Omental fat pad (tissue), 4 donors: ENCODE data around the gene REV3L. TPM values are rescaled to one million over a fixed set of nuclear protein-coding genes. Genes with fewer than 3 reads are reported as not detected.

ENCODE experiments used
- ATAC-seq: fragments of 150-250 bp; one replicate; pipeline ENCODE4 v1.9.1; 2016; ENCODE audit warnings: mild to moderate bottlenecking, moderate library complexity; ENCODE audit not compliant: low FRiP score
- DNase-seq: peaks from one replicate; pipeline ENCODE4 v3.0.0-alpha.2; 2019; ENCODE audit warnings: low spot score
- total RNA-seq, 4 donors: library from RNA; depleted of rRNA; stranded (reverse); fragments of >200 nt; gene quantifications; one replicate each; pipeline ENCODE4 v1.1.0, GENCODE V29; 2016
- TF ChIP-seq, protein P1 (sequence below), 3 donors: fragments of 450-650 bp; IDR thresholded peaks; one replicate each; pipeline ENCODE4 v1.5.1; 2016 to 2017; ENCODE audit warnings: antibody characterized with exemption in 3 of 3, mild to moderate bottlenecking in 3 of 3, moderate library complexity in 2 of 3

The REV3L gene
- total RNA-seq, 4 donors from 2014 or later = 55.5 to 111 (median 63.2) TPM

DNA sequence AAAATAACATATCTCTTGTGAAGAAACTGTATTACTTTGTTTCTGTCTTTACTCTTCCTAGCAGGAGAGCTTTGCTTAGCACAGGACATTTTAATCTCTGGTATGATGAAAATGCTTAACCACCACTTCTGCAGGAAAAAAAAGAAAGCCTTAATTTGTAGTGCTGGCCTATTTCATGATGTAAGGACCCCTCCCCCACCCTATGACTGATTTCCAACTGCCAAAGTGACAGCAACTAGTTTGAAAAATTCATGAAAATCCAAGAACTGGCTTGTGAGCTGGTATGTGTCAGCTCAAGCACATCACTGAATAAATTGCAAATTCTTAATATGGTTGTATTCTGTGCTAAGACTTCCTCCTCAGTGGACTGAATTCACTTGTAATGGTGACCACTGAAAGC is 125.3 kb downstream of the REV3L start:
- ATAC-seq (no peak), DNase-seq (no peak)
- TF ChIP-seq, protein P1, sequence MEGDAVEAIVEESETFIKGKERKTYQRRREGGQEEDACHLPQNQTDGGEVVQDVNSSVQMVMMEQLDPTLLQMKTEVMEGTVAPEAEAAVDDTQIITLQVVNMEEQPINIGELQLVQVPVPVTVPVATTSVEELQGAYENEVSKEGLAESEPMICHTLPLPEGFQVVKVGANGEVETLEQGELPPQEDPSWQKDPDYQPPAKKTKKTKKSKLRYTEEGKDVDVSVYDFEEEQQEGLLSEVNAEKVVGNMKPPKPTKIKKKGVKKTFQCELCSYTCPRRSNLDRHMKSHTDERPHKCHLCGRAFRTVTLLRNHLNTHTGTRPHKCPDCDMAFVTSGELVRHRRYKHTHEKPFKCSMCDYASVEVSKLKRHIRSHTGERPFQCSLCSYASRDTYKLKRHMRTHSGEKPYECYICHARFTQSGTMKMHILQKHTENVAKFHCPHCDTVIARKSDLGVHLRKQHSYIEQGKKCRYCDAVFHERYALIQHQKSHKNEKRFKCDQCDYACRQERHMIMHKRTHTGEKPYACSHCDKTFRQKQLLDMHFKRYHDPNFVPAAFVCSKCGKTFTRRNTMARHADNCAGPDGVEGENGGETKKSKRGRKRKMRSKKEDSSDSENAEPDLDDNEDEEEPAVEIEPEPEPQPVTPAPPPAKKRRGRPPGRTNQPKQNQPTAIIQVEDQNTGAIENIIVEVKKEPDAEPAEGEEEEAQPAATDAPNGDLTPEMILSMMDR (IDR thresholded peaks at IDR 0.05) = no peak

DNA sequence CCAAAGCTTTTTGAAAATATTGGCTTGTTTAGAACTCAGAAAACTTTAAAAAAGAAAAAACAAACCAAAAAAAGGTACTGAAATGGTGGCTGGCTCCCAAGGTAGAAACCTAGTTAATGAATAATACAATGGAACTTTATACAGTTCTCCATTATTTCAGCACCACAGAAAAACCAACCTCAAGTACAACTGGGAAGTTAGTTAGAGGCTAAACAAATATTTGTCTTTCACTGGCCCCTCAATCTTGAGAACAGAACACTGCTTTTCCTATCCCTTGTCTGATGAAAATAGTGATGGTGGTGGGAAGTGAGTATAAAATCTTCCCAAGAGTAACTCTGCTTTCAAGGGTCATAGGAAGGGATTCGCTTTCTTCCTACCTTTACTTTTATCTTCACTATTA is 126.5 kb downstream of the REV3L start:
- ATAC-seq (no peak), DNase-seq (no peak)
- TF ChIP-seq, protein P1 (IDR thresholded peaks at IDR 0.05) = no peak

DNA sequence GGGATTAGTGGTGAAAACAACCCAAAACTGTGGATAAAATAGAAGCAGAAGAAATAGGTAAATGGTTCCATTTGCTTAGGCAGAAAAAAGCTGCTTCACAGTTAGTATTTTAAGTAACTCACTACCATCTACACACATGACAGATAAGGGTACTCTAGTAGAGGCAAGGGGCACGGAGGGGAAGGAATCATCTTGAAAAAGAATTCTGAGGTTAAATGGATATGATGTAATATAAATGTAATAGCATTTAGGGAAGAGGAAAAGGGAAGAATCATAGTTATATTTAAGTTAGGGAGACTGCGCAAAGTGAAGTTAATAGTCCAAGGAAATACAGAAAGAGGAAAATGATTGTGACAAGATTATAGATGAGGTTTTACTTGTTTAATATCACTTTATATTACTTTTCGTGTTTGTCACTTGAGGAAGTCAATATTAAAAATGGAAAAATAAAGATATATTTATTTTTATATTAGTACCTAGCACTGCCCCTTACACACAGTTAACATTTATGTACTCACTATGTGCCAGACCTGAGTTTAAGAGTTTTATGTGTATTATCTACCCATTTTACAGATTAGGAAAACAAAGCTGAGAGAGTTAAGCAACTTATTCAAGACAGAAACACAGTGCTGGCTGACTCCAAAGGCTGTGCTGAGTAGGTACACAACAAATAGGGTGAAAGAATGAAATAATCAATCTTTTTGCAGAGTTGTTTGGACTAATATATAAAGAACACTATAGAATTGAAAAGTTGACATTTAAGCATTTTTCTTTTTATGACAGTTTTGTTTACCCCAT is 128.1 kb downstream of the REV3L start:
- ATAC-seq (no peak), DNase-seq (no peak)
- TF ChIP-seq, protein P1 (IDR thresholded peaks at IDR 0.05) = no peak

DNA sequence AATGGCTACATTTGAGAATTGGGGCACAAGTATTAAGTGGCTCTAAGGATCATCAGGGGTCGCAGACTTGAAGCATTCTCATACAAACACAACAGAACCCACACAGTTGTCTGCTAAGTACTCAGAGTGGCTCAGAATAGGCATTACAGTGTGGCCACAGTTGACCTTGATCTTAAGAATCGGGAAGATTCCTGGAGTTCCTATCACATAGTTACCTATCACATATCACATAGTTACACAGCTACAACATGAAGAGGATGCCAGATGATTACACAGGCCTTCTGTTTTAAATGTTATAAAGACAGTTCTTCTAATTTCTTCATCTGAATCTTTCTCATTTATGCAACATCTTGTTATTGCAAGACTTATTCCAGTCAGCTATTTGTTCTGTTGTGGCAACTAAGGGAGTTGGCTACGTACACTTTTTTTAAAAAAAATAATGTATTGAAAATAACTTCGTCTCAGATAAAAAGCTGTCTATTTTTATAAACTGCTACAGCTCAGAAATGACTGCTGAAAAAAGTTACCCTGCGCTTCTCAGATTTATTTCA is 129.0 kb downstream of the REV3L start:
- TF ChIP-seq, protein P1 (IDR thresholded peaks at IDR 0.05) = no peak
- ATAC-seq = peak; percentile 95
- no peak for DNase-seq

DNA sequence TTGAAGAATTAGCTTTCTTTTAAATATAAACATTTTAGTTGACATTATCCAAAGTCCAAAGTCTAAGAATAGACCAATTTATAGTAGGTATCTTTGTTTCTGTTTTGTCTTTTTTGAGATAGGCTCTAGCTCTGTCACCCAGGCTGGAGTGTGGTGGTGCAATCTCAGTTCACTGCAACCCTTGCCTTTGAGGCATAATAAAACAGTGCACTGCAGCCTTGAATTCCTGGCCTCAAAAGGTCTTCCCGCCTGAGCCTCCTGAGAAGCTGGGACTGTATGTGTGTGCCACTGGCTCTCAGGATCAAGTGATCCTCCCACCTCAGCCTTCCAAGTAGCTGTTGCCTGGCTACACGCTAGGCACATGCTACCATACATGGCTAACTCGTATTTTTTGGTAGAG is 135.4 kb downstream of the REV3L start:
- DNase-seq (no peak), ATAC-seq (no peak)
- TF ChIP-seq, protein P1 (IDR thresholded peaks at IDR 0.05) = no peak

DNA sequence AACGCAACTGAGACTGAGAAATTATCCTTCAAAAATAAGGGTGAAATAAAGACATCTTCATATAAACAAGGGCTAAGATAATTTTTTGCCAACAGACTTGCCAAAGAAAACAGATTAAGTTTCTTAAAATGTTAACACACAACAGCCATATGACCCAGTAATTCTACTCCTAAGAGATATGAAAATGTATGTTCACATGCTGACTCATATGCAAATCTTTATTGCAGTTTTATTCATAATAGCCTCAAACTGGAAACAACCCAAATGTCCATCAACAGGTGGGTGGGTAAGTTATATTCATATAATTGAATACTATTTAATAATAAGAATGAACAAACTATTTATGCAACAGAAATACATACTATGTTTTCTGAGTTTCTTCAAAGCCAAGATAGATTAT is 140.1 kb downstream of the REV3L start:
- TF ChIP-seq, protein P1 (IDR thresholded peaks at IDR 0.05) = no peak
- DNase-seq = no peak
- no peak for ATAC-seq

DNA sequence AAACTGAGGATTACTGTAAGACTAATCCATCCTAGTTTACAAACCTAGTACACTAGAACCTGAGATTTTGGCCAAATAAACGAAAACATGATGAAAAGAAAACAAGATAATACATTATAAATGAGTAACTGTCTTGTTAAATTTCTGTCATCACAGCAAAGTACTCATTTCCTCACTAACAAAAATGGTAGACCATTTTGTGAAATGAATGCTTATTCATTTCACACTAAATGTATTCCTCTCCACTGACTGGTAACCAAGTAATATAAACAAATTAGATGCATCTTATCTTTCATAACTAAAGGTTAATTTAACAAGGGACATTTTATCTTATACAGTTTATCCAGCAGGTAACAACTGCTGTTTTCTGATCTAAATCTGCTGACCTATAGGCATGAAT is 143.7 kb downstream of the REV3L start:
- no peak for ATAC-seq
- TF ChIP-seq, protein P1 (IDR thresholded peaks at IDR 0.05) = no peak
- no peak for DNase-seq
